Stimulated activated effector memory CD8-positive, alpha-beta T cell treated with anti-CD3 and anti-CD28 coated beads, Interleukin-12 subunit alpha, Interleukin-12 subunit beta, amount 100 ng/mL, for 72 hours (primary cell): ENCODE measurements around the gene COPS8.

Experiments used
- ATAC-seq: fragments of 150-1000 bp; cut with Tn5 transposase; 2 replicates; pipeline ENCODE4 v1.10.0; 2021
- DNase-seq, 2 donors: peaks; one replicate each; pipeline ENCODE4 v3.0.0; 2021 to 2022; ENCODE audit warnings: low spot score in 2 of 2
- H3K27ac Mint-ChIP-seq: one replicate; pipeline ENCODE4 v1.8.0; 2022; ENCODE audit warnings: mild to moderate bottlenecking, mixed read lengths
- H3K36me3 Mint-ChIP-seq: one replicate; pipeline ENCODE4 v1.8.0; 2022; ENCODE audit warnings: mild to moderate bottlenecking, mixed read lengths
- H3K4me1 Mint-ChIP-seq: one replicate; pipeline ENCODE4 v1.8.0; 2022; ENCODE audit warnings: mixed read lengths
- H3K4me3 Mint-ChIP-seq: one replicate; pipeline ENCODE4 v1.8.0; 2022; ENCODE audit warnings: mild to moderate bottlenecking, mixed read lengths
- H3K9me3 Mint-ChIP-seq: one replicate; pipeline ENCODE4 v1.8.0; 2022; ENCODE audit warnings: mixed read lengths

COPS8 gene

DNA sequence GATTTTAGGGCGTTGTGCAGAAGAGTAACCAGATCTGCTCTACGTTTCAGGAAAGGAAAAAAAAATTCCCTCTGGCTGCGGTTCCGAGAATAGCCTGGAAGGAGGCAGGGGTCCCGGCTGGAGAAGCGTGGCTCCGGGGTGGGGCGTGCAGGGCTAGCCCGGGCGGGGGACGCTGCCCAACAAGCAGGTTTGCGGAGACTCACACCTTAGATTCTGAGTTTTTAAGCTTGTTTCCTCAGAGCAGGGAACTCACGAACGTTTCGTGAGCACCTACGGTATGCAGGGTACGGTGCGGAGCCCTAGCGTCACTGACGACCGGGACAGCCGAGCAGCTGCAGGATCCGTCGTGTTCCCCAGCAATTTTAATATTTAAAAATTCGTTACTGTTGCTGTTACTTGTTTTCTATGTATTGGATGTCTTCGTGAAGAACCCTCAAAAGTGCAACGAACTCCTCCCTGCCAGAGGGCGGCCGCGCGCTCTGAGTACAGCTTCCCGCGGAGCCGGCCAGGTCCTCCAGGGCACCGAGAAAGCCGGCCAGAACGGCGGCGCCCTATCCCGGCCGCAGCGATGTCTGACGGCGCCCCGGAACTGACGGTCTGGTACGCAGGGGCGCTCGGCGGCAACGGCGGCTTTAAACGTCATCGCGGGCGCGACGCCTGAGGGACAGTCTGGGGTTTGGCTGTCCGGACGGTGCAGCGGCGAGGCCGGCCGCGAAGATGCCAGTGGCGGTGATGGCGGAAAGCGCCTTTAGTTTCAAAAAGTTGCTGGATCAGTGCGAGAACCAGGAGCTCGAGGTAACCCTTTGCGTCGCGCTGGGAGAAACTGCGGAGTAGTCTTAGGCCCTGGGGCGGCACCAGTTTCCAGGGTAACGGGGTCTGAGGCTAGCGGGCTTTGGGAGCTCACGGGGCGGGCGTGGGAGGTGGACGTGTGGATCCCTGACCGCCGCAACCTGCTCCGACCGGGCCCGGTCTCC, at the start of gene COPS8:
COPS8 (plus strand) TSS at position 642 of the 974 bp plus-strand sequence; CDS start at position 718, 76 bp downstream.
- ATAC-seq = peak; percentile 99
- no peaks in the 10 kb centered on the region for H3K9me3 Mint-ChIP-seq

GRCh38 chr2:237039301-237040031, 46.2 kb upstream of the COPS8 start:
- no peaks in the 10 kb centered on the region for H3K9me3 Mint-ChIP-seq
- ATAC-seq = no peak
- H3K4me3 Mint-ChIP-seq = no peak overlapping the region
- H3K27ac Mint-ChIP-seq = no peak overlapping the region
- no peaks in the 10 kb centered on the region for H3K4me1 Mint-ChIP-seq
- DNase-seq = no peak
- H3K36me3 Mint-ChIP-seq = no peaks in the 10 kb centered on the region

More for the DNA sequence above, at the start of gene COPS8:
- DNase-seq = peak; percentile 90 to 92
- Mint-ChIP-seq H3K27ac (peak within 1 kb of the TSS; percentile 98), H3K4me3 (peak within 1 kb of the TSS; percentile 98), H3K4me1 (peaks cover 7% of the 10 kb centered on the region), H3K36me3 (peaks cover 50% of the 10 kb centered on the region)

- no peak overlapping the region for H3K27ac Mint-ChIP-seq
- no peaks in the 10 kb centered on the region for H3K4me1 Mint-ChIP-seq
- no peaks in the 10 kb centered on the region for H3K9me3 Mint-ChIP-seq
- no peaks in the 10 kb centered on the region for H3K36me3 Mint-ChIP-seq
- no peak for ATAC-seq
- DNase-seq = no peak
- no peak overlapping the region for H3K4me3 Mint-ChIP-seq
These were observed 44.5 kb upstream of the COPS8 start for GRCh38 chr2:237041231-237041630.

- Mint-ChIP-seq H3K36me3 (no peaks in the 10 kb centered on the region), H3K4me1 (no peaks in the 10 kb centered on the region), H3K27ac (no peak overlapping the region), H3K4me3 (no peak overlapping the region), H3K9me3 (no peaks in the 10 kb centered on the region)
- no peak for DNase-seq
- no peak for ATAC-seq
These were observed 43.6 kb upstream of the COPS8 start for GRCh38 chr2:237042101-237042500.

GRCh38 chr2:237043866-237044265, 41.8 kb upstream of the COPS8 start:
- H3K4me3 Mint-ChIP-seq = no peak overlapping the region
- no peak for ATAC-seq
- no peaks in the 10 kb centered on the region for H3K4me1 Mint-ChIP-seq
- H3K9me3 Mint-ChIP-seq = peaks cover 9% of the 10 kb centered on the region
- no peak for DNase-seq
- H3K27ac Mint-ChIP-seq = no peak overlapping the region
- no peaks in the 10 kb centered on the region for H3K36me3 Mint-ChIP-seq

DNA sequence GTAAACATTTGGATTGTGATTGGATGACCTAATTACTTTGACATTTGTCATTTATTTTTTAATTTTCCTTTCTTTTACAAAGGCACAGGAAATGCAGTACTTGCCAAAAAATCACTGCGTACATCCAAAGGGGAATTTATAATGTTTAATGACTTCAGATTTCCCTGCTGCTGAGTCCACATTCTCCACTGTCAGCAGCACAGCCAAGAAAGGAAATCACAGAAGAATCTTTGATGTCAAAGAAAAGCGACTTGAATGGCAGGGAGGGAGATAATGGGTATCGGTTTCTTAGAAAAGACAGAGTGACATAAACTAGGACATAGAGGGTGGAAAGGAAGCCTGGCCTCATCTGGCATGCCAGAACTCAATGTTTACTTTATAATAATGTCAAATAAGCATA, 41.4 kb upstream of the COPS8 start:
- Mint-ChIP-seq H3K4me3 (no peak overlapping the region), H3K9me3 (peaks cover 13% of the 10 kb centered on the region), H3K36me3 (no peaks in the 10 kb centered on the region), H3K27ac (no peak overlapping the region), H3K4me1 (no peaks in the 10 kb centered on the region)
- DNase-seq (no peak), ATAC-seq (no peak)

- H3K4me1 Mint-ChIP-seq = no peaks in the 10 kb centered on the region
- no peak overlapping the region for H3K27ac Mint-ChIP-seq
- no peaks in the 10 kb centered on the region for H3K36me3 Mint-ChIP-seq
- ATAC-seq (no peak), DNase-seq (no peak)
- H3K9me3 Mint-ChIP-seq = peaks cover 13% of the 10 kb centered on the region
- H3K4me3 Mint-ChIP-seq = no peak overlapping the region
These were observed 40.2 kb upstream of the COPS8 start for GRCh38 chr2:237045449-237045848.

DNA sequence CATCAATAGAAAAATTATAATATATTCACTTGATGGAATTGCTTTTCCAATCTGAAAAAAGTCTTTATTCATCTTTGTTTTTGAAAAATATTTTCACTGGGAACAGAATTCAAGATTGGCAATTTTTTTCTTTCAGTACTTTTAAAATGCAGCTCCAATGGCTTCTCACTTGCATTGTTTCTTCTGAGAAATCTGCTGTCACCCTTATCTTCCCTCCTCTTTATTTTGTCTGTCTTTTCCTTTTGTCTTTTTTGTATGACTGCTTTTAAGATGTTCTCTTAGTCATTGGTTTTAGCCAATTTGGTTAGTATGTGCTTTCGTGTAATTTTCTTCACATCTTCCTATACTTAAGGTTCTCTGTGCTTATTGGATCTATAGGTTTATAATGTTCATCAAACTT, 37.1 kb upstream of the COPS8 start:
- ATAC-seq (no peak), DNase-seq (no peak)
- no peak overlapping the region for H3K4me3 Mint-ChIP-seq
- H3K9me3 Mint-ChIP-seq = peaks cover 13% of the 10 kb centered on the region
- no peaks in the 10 kb centered on the region for H3K4me1 Mint-ChIP-seq
- H3K27ac Mint-ChIP-seq = no peak overlapping the region
- no peaks in the 10 kb centered on the region for H3K36me3 Mint-ChIP-seq

- no peak for DNase-seq
- Mint-ChIP-seq H3K4me3 (no peak overlapping the region), H3K27ac (no peak overlapping the region), H3K36me3 (no peaks in the 10 kb centered on the region), H3K9me3 (peaks cover 13% of the 10 kb centered on the region), H3K4me1 (no peaks in the 10 kb centered on the region)
- no peak for ATAC-seq
These were observed 33.8 kb upstream of the COPS8 start for GRCh38 chr2:237051861-237052260.

DNA sequence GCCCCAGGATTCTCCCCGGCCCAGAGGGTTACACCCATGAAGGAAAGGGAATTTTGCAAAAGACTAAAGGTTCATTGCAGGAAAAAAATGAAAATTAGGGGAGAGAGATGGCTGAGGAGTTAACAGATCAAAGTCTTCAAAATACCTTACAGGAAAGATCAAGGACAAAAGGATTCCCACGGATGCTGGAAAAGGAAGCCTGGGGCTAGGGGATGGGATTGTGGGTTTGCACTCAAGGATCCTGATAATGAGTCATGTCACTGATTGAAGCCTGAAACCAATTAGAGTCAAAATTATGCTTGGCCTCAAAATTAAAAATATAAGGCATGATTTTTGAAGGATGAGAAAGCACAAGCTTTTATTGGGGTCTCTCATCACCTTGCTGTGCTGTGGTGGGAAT, 32.6 kb upstream of the COPS8 start:
- ATAC-seq = no peak
- Mint-ChIP-seq H3K36me3 (no peaks in the 10 kb centered on the region), H3K4me3 (no peak overlapping the region)

DNA sequence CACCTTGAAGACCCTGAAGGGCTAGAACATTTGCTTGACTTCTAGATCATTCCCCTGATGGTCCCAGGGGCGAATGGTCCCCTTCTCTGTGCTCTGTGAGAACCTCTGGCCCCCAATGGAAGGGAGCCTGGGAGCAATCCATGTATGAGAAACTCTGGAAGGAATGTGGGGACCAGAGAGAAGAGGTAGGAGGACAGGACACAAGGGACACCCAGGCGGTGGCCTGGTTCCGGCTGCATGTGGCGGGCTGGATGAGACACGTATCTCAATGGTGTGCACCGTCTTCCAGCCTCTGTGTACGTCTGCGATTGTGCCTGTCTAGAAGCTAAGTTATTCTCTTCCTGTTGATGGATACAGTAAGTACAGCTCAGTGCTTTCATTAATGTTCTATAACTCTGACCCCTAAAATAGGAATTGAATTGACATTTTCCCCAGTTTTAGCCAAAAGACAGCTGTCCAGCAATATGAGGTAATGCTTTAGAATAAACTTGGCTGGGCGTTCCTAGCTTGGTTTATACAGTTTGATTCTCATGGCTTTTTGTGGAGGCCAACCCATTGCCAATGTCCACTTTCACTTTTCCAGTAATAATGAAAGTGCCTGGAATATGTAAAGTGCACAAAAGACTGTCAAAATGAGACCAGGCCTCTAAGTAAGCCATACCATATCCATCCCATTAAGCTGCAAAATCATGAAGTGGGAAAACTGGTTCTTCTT, 30.1 kb upstream of the COPS8 start:
- Mint-ChIP-seq H3K27ac (no peak overlapping the region), H3K36me3 (no peaks in the 10 kb centered on the region), H3K9me3 (no peaks in the 10 kb centered on the region), H3K4me1 (peaks cover 8% of the 10 kb centered on the region), H3K4me3 (no peak overlapping the region)
- DNase-seq (no peak), ATAC-seq (no peak)

More for the DNA sequence above, 32.6 kb upstream of the COPS8 start:
- no peak overlapping the region for H3K27ac Mint-ChIP-seq
- DNase-seq = no peak
- no peaks in the 10 kb centered on the region for H3K4me1 Mint-ChIP-seq
- peaks cover 10% of the 10 kb centered on the region for H3K9me3 Mint-ChIP-seq

GRCh38 chr2:237056287-237056875, 29.3 kb upstream of the COPS8 start:
- ATAC-seq = no peak
- no peaks in the 10 kb centered on the region for H3K9me3 Mint-ChIP-seq
- H3K36me3 Mint-ChIP-seq = no peaks in the 10 kb centered on the region
- H3K27ac Mint-ChIP-seq = no peak overlapping the region
- peaks cover 8% of the 10 kb centered on the region for H3K4me1 Mint-ChIP-seq
- DNase-seq = no peak
- no peak overlapping the region for H3K4me3 Mint-ChIP-seq

DNA sequence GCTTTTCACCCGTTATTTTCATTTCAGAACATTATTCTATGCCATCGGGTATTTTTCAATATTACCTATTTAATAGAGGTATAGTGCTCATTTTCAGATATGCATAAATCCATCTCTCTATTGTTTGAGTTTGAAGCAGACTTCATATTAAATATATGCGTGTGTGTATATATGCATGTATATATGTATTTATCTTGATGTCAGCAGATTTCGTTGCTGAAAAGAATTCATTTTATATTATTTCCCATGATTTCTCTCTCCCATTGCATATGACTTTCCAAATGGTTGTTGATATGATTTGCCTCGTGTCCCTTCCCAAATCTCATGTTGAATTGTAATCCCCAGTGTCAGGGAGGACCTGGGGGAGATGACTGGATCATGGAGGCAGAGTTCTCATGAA, 28.6 kb upstream of the COPS8 start:
- Mint-ChIP-seq H3K4me3 (no peak overlapping the region), H3K27ac (no peak overlapping the region), H3K9me3 (no peaks in the 10 kb centered on the region), H3K4me1 (peaks cover 8% of the 10 kb centered on the region), H3K36me3 (no peaks in the 10 kb centered on the region)
- DNase-seq (no peak), ATAC-seq (no peak)

GRCh38 chr2:237057893-237058300, 27.8 kb upstream of the COPS8 start:
- H3K27ac Mint-ChIP-seq = no peak overlapping the region
- DNase-seq (no peak), ATAC-seq (no peak)
- no peaks in the 10 kb centered on the region for H3K9me3 Mint-ChIP-seq
- H3K36me3 Mint-ChIP-seq = no peaks in the 10 kb centered on the region
- H3K4me1 Mint-ChIP-seq = peaks cover 8% of the 10 kb centered on the region
- no peak overlapping the region for H3K4me3 Mint-ChIP-seq

- DNase-seq = no peak
These were observed 27.3 kb upstream of the COPS8 start for GRCh38 chr2:237058423-237058822.

More at GRCh38 chr2:237058423-237058822, 27.3 kb upstream of the COPS8 start:
- H3K36me3 Mint-ChIP-seq = no peaks in the 10 kb centered on the region
- no peak overlapping the region for H3K4me3 Mint-ChIP-seq
- no peak overlapping the region for H3K27ac Mint-ChIP-seq
- H3K4me1 Mint-ChIP-seq = peaks cover 8% of the 10 kb centered on the region
- ATAC-seq = no peak
- H3K9me3 Mint-ChIP-seq = no peaks in the 10 kb centered on the region
